GM12878 (cell line): ENCODE measurements around the gene TRIM77. TPM values are rescaled to one million over a fixed set of nuclear protein-coding genes. Genes with fewer than 3 reads are reported as not detected.
"Not testable (repeated sequence)": the region's sequence is repeated elsewhere in the genome, so short reads cannot be mapped to it uniquely, and the experiment has no call there.

Experiments
- ATAC-seq: fragments of 200-7000 bp; cut with Tn5 transposase; 3 replicates; pipeline ENCODE4 v1.9.1; 2020; ENCODE audit warnings: mild to moderate bottlenecking, moderate library complexity
- BruUV-seq: library from RNA; stranded (reverse); fragments of 400-500 nt; replicated peaks from 2 replicates; lab custom pipeline; 2021; lab: Mats Ljungman, UMichigan
- CTCF ChIA-PET: fragments of 300-600 bp; sonication (Branson Sonifier 250); formaldehyde crosslinking; extraction: SDS; loops from one replicate; lab custom pipeline; 2021; ENCODE audit warnings: inconsistent platforms; lab: Yijun Ruan, JAX
- POLR2A ChIA-PET: fragments of 350-600 bp; formaldehyde crosslinking; extraction: SDS; loops from one replicate; lab custom pipeline; 2021; ENCODE audit warnings: inconsistent platforms; lab: Charles Lee
- RAD21 ChIA-PET: fragments of 300-600 bp; sonication (Branson Sonifier 250); formaldehyde crosslinking; loops from one replicate; lab custom pipeline; 2023; ENCODE audit warnings: antibody characterized with exemption; ENCODE audit not compliant: unreplicated experiment; lab: Charles Lee
- SMC1A ChIA-PET: fragments of 300-600 bp; sonication (Branson Sonifier 250); formaldehyde crosslinking; loops from one replicate; lab custom pipeline; 2023; ENCODE audit not compliant: unreplicated experiment, uncharacterized antibody; lab: Charles Lee
- DNase-seq: peaks from one replicate; pipeline ENCODE4 v3.0.0-alpha.2; 2011; ENCODE audit warnings: low read depth, low spot score
- FAIRE-seq: peaks from 3 replicates; lab custom pipeline; 2011; peaks lifted over from hg19 to GRCh38; lab: Jason Lieb, UNC
- H2AFZ ChIP-seq: 2 replicates; pipeline ENCODE4 v1.6.0; 2011; ENCODE audit warnings: low read depth, low read length, control low read depth; ENCODE audit not compliant: control insufficient read depth
- H3K27ac ChIP-seq: 2 replicates; pipeline ENCODE4 v1.5.1; 2011; ENCODE audit warnings: control low read depth; ENCODE audit not compliant: control insufficient read depth, insufficient read depth
- H3K27me3 ChIP-seq, 2 experiments: replicated peaks in 1 of 2; 2 replicates each; pipeline versions ENCODE4 v1.6.0 to v1.6.1; 2011; ENCODE audit warnings: low read length in 1 of 2; ENCODE audit not compliant: control insufficient read depth in 2 of 2, insufficient read depth in 2 of 2
- H3K36me3 ChIP-seq, 2 experiments: 2 replicates each; pipeline ENCODE4 v1.5.1; 2011; ENCODE audit warnings: low read length in 1 of 2; ENCODE audit not compliant: control insufficient read depth in 2 of 2, insufficient read depth in 2 of 2
- H3K4me1 ChIP-seq: 2 replicates; pipeline ENCODE4 v1.6.1; 2011; ENCODE audit warnings: mild to moderate bottlenecking, low read length, moderate library complexity, mixed read lengths; ENCODE audit not compliant: control insufficient read depth, insufficient read depth
- H3K4me2 ChIP-seq: 2 replicates; pipeline ENCODE4 v1.6.0; 2011; ENCODE audit warnings: control low read depth; ENCODE audit not compliant: control insufficient read depth, insufficient read depth
- H3K4me3 ChIP-seq: fragments of 200-600 bp; sonication (generic); 2 replicates; pipeline ENCODE4 v1.5.1; 2016
- H3K79me2 ChIP-seq: 2 replicates; pipeline ENCODE4 v1.6.0; 2011; ENCODE audit warnings: low read length; ENCODE audit not compliant: control insufficient read depth, insufficient read depth
- H3K9ac ChIP-seq: 2 replicates; pipeline ENCODE4 v1.8.0; 2011; ENCODE audit warnings: low read length, control low read depth, mixed read lengths; ENCODE audit not compliant: control insufficient read depth, insufficient read depth
- H3K9me3 ChIP-seq: replicated peaks from 3 replicates; pipeline ENCODE4 v1.5.1; 2011; ENCODE audit warnings: mild to moderate bottlenecking, low read length; ENCODE audit not compliant: control insufficient read depth, insufficient read depth
- H4K20me1 ChIP-seq: 2 replicates; pipeline ENCODE4 v1.6.0; 2011; ENCODE audit not compliant: control insufficient read depth, insufficient read depth
- RAD21 ChIP-seq: IDR thresholded peaks from 2 replicates; pipeline ENCODE4 v1.6.1; 2011; ENCODE audit warnings: mild to moderate bottlenecking, low read depth, low read length, moderate library complexity; ENCODE audit not compliant: insufficient read depth
- WGBS: methylation state at CpG from one replicate; pipeline ENCODE4 v1.1.6; 2016; ENCODE audit warnings: low lambda C conversion rate; ENCODE audit not compliant: insufficient replicate concordance, insufficient coverage; ENCODE audit errors: missing lambda C conversion rate; 5-methylcytosine and 5-hydroxymethylcytosine counted together
- in situ Hi-C: fragments of 300-500 bp; cut with MboI; formaldehyde crosslinking; loops from 9 replicates; pipeline ENCODE4 v1.14.3; 2018; ENCODE audit warnings: mixed read lengths
- intact Hi-C: fragments of 100-400 bp; cut with micrococcal nuclease; formaldehyde crosslinking; loops from one replicate; pipeline ENCODE4 v1.14.2; 2022; ENCODE audit not compliant: unreplicated experiment
- polyA plus RNA-seq, 11 experiments: library from polyadenylated mRNA; depleted of rRNA in 4 of 11; unstranded in 6 of 11; stranded (reverse) in 5 of 11; fragments of >200 nt; fragmentation: Nextera tagmentation in 4 of 11; fragmentation: Illumina TruSeq in 1 of 11; extraction: Ambion mirVana in 4 of 11; extraction: Trizol in 1 of 11; gene quantifications; 1 replicate in 1 of 11; 2 replicates in 10 of 11; pipeline versions ENCODE4 v1.2.1 to v1.2.3, GENCODE V29; 2011 to 2016; ENCODE audit warnings: inconsistent platforms in 2 of 11, missing spikeins in 2 of 11, low read depth in 1 of 11
- total RNA-seq, 4 experiments: library from RNA; depleted of rRNA in 3 of 4; stranded (reverse); fragments of >200 nt in 3 of 4; fragmentation: Illumina TruSeq in 1 of 4; extraction: Trizol in 1 of 4; gene quantifications; 2 replicates each; pipeline versions ENCODE4 v1.2.1 to v1.2.3, GENCODE V29; 2013 to 2021

Gene TRIM77
- total and polyA plus RNA-seq, 10 of the 15 experiments (the other 5 are each of a cell fraction or from before 2014, with no cell fraction given) = not detected

DNA sequence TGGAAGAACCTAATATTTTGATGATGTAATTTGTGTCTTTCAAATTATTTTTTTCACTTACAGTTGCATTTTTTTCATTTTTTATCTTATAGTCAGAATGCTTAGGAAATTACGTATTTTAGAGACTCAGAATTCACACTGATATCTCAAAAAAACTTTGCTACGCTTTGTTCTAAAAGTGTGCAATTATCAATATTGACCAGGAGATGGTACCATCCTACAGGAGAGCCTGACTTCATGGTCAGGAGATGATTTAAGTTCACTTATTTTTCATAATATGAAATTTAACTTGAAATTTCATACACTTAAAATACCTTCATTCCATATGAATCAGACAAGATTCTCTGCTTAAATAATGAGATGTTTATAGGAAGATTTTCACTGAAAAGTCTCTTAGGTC lies 34.7 kb upstream of the TRIM77 start:
- FAIRE-seq, in situ Hi-C loops, RAD21 ChIA-PET, H3K9ac ChIP-seq, H3K36me3 ChIP-seq, intact Hi-C loops, ATAC-seq, POLR2A ChIA-PET, H3K4me2 ChIP-seq, H3K79me2 ChIP-seq, CTCF ChIA-PET, H3K9me3 ChIP-seq, H3K27ac ChIP-seq, H3K27me3 ChIP-seq, H4K20me1 ChIP-seq, DNase-seq, BruUV-seq, H2AFZ ChIP-seq, SMC1A ChIA-PET, H3K4me3 ChIP-seq, H3K4me1 ChIP-seq: not testable (repeated sequence)
- 18% methylated on average over 2 of the region's 2 CpGs for WGBS
- peak; percentile 25; the same call in 1 of the 2 replicates for TF ChIP-seq RAD21

- H3K9me3 ChIP-seq, FAIRE-seq, H4K20me1 ChIP-seq, H3K79me2 ChIP-seq, H2AFZ ChIP-seq, H3K36me3 ChIP-seq, H3K27ac ChIP-seq, in situ Hi-C loops, ATAC-seq, DNase-seq, H3K4me2 ChIP-seq, intact Hi-C loops, RAD21 ChIA-PET, H3K4me1 ChIP-seq, BruUV-seq, H3K4me3 ChIP-seq, H3K27me3 ChIP-seq, H3K9ac ChIP-seq, CTCF ChIA-PET: not testable (repeated sequence)
- 0% methylated on average over 4 of the region's 4 CpGs for WGBS
- ChIA-PET SMC1A (interaction anchor here (0.7 kb wide), 1 partner anchor 26 kb away, joined by 3 read pairs; no protein-coding TSS in a partner anchor), POLR2A (interaction anchor here (0.6 kb wide), 1 partner anchor 17 kb away, joined by 6 read pairs; no protein-coding TSS in a partner anchor)
Observed at GRCh38 chr11:89675948-89676347, 34.2 kb upstream of the TRIM77 start.

DNA sequence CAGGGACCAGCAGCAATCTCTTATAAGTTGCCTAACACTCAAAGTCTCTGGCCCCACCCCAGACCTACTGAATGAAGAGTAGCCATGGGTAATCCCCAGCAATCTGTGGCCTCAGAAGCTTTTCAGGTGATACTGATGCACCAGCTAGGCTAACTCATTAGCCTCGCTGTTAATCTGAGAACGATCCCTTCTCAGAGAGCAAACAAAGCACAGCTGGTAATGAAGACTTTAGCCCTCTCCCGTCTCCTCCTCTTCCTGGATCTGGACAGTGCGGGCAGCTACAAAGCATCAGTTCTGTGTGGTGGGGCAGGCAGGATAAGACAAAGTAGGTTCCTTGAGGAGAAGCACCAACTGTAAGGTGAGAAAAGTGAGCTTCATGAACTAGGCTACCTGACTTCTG lies 3.0 kb upstream of the TRIM77 start:
- ATAC-seq, H3K4me2 ChIP-seq, POLR2A ChIA-PET, H3K4me1 ChIP-seq, H3K27me3 ChIP-seq, BruUV-seq, H2AFZ ChIP-seq, H3K27ac ChIP-seq, in situ Hi-C loops, SMC1A ChIA-PET, CTCF ChIA-PET, H3K9me3 ChIP-seq, H3K79me2 ChIP-seq, FAIRE-seq, H3K4me3 ChIP-seq, DNase-seq, H3K9ac ChIP-seq, RAD21 ChIA-PET, H4K20me1 ChIP-seq, H3K36me3 ChIP-seq, intact Hi-C loops: not testable (repeated sequence)
- WGBS = 5% methylated on average over 3 of the region's 4 CpGs

DNA sequence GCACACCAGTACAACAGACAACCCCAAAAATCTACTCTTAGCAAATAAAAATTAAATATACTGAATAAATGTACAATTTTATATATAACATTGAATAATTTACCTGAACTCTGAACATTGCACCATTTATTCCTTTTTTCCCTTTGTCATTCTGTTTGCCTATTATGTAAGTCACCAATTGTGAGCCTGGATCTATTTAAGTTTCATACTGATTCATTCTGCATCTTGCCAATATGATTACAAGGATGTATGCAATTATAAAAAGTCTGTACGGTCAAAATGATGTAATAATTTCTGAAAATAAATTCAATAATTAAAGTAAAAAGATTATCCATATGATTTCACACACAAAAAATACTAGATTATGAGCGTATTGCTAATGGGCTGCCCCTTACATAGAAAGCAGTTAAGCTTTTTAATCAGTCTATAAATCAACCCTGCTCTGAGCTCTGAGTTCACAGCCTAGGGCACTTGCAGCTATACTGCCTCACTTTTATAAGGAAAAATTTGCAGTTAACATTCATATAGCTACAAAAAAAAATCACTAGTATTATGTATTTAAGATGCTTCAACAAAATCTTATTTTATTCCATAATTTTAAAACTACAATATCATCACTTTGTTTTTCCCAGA lies 14.9 kb downstream of the TRIM77 start:
- H3K4me3 ChIP-seq, FAIRE-seq, POLR2A ChIA-PET, H4K20me1 ChIP-seq, ATAC-seq, H3K79me2 ChIP-seq, H3K27ac ChIP-seq, in situ Hi-C loops, H3K27me3 ChIP-seq, intact Hi-C loops, CTCF ChIA-PET, H3K4me1 ChIP-seq, BruUV-seq, H3K9me3 ChIP-seq, RAD21 ChIA-PET, SMC1A ChIA-PET, H2AFZ ChIP-seq, H3K36me3 ChIP-seq, H3K9ac ChIP-seq, H3K4me2 ChIP-seq, DNase-seq: not testable (repeated sequence)
- 13% methylated on average over 2 of the region's 2 CpGs for WGBS
